ENCODE data around the gene CAPN15.

CAPN15 gene

DNA sequence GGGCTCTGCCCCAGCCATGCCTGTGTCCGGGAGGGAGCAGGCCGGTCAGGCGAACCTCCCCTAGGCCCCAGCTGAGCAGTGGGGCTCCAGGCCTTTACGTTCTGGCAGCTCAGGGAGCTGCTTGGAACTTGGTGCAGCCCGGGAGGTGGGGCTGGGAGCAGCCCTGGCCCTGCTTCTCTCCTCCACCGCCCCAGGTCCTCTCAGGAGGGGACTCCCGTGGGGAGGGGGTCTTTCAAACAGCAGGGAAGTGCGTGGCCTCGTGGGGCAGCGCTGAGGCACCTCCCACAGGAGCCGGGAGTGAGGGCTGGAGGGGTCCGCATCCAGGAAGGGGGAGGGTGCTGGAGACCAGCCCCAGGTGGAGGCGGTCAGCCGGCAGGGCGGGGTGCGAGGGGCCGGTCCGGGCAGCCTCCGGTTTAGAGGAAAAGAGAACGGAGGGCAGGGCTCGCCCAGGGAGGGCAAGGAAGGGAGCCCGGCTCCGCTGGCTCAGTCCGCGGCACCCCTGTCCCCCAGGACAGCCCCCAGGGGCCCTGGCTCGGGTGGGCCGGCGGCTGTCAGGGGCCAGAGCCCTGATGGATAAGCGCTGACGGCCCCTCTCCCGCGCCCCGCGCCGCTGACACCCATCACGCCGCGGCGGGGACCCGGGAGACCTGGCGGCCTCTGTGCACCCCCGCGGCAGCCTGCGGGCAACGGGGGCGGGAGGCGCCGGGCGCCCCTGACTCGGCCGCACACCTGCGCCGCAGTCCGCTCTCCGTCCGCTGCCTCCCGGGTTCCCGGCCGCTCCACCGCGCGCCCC is 32.1 kb downstream of the CAPN15 start:
- Histone ChIP-seq H3K79me2 (ENCODE audit: insufficient read depth, low read length) (no peaks in the 10 kb centered on the region), H3K9ac (ENCODE audit: low read depth, low read length, poor library complexity, severe bottlenecking) (no peak overlapping the region), H3K4me1 (ENCODE audit: insufficient read depth, low read length, poor library complexity, severe bottlenecking) (no peaks in the 10 kb centered on the region), H3F3A (ENCODE audit: low read depth) (no peaks in the 10 kb centered on the region), H2AFZ (ENCODE audit: low read length) (no peak overlapping the region), H3K9me3 (ENCODE audit: insufficient read depth, low read depth, low read length) (no peaks in the 10 kb centered on the region), H3K4me3 (ENCODE audit: low read length, poor library complexity, severe bottlenecking) (no peak overlapping the region), H3K9me2 (replicated peaks; ENCODE audit: low read depth, low read length) (no peaks in the 10 kb centered on the region), H4K20me1 (ENCODE audit: insufficient read depth, low read length, poor library complexity, severe bottlenecking) (no peaks in the 10 kb centered on the region), H3K27me3 (ENCODE audit: insufficient read depth, low read length, poor library complexity, severe bottlenecking) (no peaks in the 10 kb centered on the region), H3K36me3 (ENCODE audit: insufficient read depth, low read length) (no peaks in the 10 kb centered on the region), H3K4me2 (ENCODE audit: low read depth, low read length, poor library complexity, severe bottlenecking) (no peak overlapping the region)
- TF ChIP-seq CTCF (conservative IDR thresholded peaks at IDR 0.05; ENCODE audit: low read length) (no peak), EZH2phosphoT487 (IDR thresholded peaks at IDR 0.05; ENCODE audit: borderline replicate concordance) (no peak)

DNA sequence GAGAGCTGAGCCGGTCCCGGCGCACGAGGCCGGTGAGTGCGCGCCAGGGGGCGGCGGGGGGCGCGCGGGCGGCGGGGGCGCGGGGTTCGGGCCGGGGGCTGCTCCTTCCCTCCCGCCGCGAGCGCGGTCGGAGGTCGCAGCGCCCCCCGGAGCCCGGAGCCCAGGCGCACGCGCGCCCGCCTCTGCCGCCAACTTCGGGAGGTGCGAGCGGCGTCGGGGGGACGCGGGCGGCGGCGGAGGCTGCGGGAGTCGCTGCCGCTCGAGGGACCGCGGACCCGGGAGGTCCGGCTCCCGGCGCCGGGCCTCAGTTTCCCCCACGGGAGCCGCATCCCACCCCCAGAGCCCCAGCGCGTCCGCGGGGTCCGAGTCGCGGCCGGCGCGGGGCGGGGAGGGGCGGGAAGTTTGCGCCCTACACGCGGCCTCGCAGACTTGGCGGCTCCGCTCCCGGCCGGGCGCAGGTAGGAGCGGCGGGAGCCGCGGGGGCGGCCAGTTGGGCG is 32.7 kb downstream of the CAPN15 start, which contains the start of gene PRR35:
Gene PRR35, plus strand, starts transcription at position 191 of the 497 bp plus-strand sequence. CDS start 2,901 bp downstream, outside the sequence.
- H3K9me3 ChIP-seq (ENCODE audit: insufficient read depth, low read depth, low read length): no peaks in the 10 kb centered on the region
- no peaks in the 10 kb centered on the region for H3K79me2 ChIP-seq (ENCODE audit: insufficient read depth, low read length)
- no peak within 1 kb of the TSS for H3K4me2 ChIP-seq (ENCODE audit: low read depth, low read length, poor library complexity, severe bottlenecking)
- no peak within 1 kb of the TSS for H3K9ac ChIP-seq (ENCODE audit: low read depth, low read length, poor library complexity, severe bottlenecking)
- no peak within 1 kb of the TSS for H3K4me3 ChIP-seq (ENCODE audit: low read length, poor library complexity, severe bottlenecking)
- no peaks in the 10 kb centered on the region for H3F3A ChIP-seq (ENCODE audit: low read depth)
- no peaks in the 10 kb centered on the region for H3K27me3 ChIP-seq (ENCODE audit: insufficient read depth, low read length, poor library complexity, severe bottlenecking)
- no peaks in the 10 kb centered on the region for H3K9me2 ChIP-seq (replicated peaks; ENCODE audit: low read depth, low read length)
- no peak for TF ChIP-seq CTCF (conservative IDR thresholded peaks at IDR 0.05; ENCODE audit: low read length)
- H3K4me1 ChIP-seq (ENCODE audit: insufficient read depth, low read length, poor library complexity, severe bottlenecking): no peaks in the 10 kb centered on the region
- H2AFZ ChIP-seq (ENCODE audit: low read length): no peak within 1 kb of the TSS
- H3K36me3 ChIP-seq (ENCODE audit: insufficient read depth, low read length): no peaks in the 10 kb centered on the region
- H4K20me1 ChIP-seq (ENCODE audit: insufficient read depth, low read length, poor library complexity, severe bottlenecking): no peaks in the 10 kb centered on the region

- Histone ChIP-seq H3K9ac (ENCODE audit: low read depth, low read length, poor library complexity, severe bottlenecking) (no peak overlapping the region), H4K20me1 (ENCODE audit: insufficient read depth, low read length, poor library complexity, severe bottlenecking) (no peaks in the 10 kb centered on the region), H3K27me3 (ENCODE audit: insufficient read depth, low read length, poor library complexity, severe bottlenecking) (no peaks in the 10 kb centered on the region), H3K79me2 (ENCODE audit: insufficient read depth, low read length) (no peaks in the 10 kb centered on the region), H3F3A (ENCODE audit: low read depth) (no peaks in the 10 kb centered on the region), H3K36me3 (ENCODE audit: insufficient read depth, low read length) (no peaks in the 10 kb centered on the region), H3K4me2 (ENCODE audit: low read depth, low read length, poor library complexity, severe bottlenecking) (no peak overlapping the region), H2AFZ (ENCODE audit: low read length) (no peak overlapping the region), H3K4me1 (ENCODE audit: insufficient read depth, low read length, poor library complexity, severe bottlenecking) (no peaks in the 10 kb centered on the region), H3K9me3 (ENCODE audit: insufficient read depth, low read depth, low read length) (no peaks in the 10 kb centered on the region), H3K9me2 (replicated peaks; ENCODE audit: low read depth, low read length) (no peaks in the 10 kb centered on the region), H3K4me3 (ENCODE audit: low read length, poor library complexity, severe bottlenecking) (no peak overlapping the region)
- TF ChIP-seq CTCF (conservative IDR thresholded peaks at IDR 0.05; ENCODE audit: low read length): no peak
- no peak for TF ChIP-seq EZH2phosphoT487 (IDR thresholded peaks at IDR 0.05; ENCODE audit: borderline replicate concordance)
Observed at GRCh38 chr16:560701-561412, 33.3 kb downstream of the CAPN15 start.

All from Loucy (cell line).